IPS DF 4.7 (cell line): Measurements from ENCODE around the gene OR8D4.
"Not testable (repeated sequence)": the region's sequence is repeated elsewhere in the genome, so short reads cannot be mapped to it uniquely, and the experiment has no call there.

Experiments used
- DNase-seq: peaks from one replicate; pipeline ENCODE4 v3.0.0-alpha.2; 2013; ENCODE audit warnings: low spot score; ENCODE audit errors: extremely low read depth

OR8D4 gene

GRCh38 chr11:123901867-123902266 lies at the start of gene OR8D4:
TSS of gene OR8D4 (plus strand) at chr11:123902167. CDS start at chr11:123906432, 4,265 bp downstream.
- DNase-seq: no peak

- no peak for DNase-seq
Measured at GRCh38 chr11:123852321-123852720, 49.6 kb upstream of the OR8D4 start.

GRCh38 chr11:123853038-123853437 lies 48.9 kb upstream of the OR8D4 start:
- peak; percentile 16 for DNase-seq

GRCh38 chr11:123856444-123856843 lies 45.5 kb upstream of the OR8D4 start:
- DNase-seq: no peak

GRCh38 chr11:123859731-123860130 lies 42.2 kb upstream of the OR8D4 start:
- no peak for DNase-seq

- peak; percentile 25 for DNase-seq
Measured at GRCh38 chr11:123865293-123865692, 36.7 kb upstream of the OR8D4 start.

GRCh38 chr11:123867795-123868194 lies 34.2 kb upstream of the OR8D4 start:
- DNase-seq: not testable (repeated sequence)

GRCh38 chr11:123880912-123881311 lies 21.1 kb upstream of the OR8D4 start:
- DNase-seq: no peak

GRCh38 chr11:123885570-123885969 lies 16.4 kb upstream of the OR8D4 start, which contains the start of gene TMEM225:
TSS of gene TMEM225 (minus strand) at chr11:123885670. CDS start at chr11:123885425, 245 bp downstream.
- no peak for DNase-seq

GRCh38 chr11:123892031-123892430 lies 9.9 kb upstream of the OR8D4 start:
- DNase-seq: no peak

- no peak for DNase-seq
Measured at GRCh38 chr11:123899792-123900191, 2.2 kb upstream of the OR8D4 start.

GRCh38 chr11:123903932-123904331 lies 2.0 kb downstream of the OR8D4 start:
- no peak for DNase-seq

- no peak for DNase-seq
Measured at GRCh38 chr11:123904932-123905331, 3.0 kb downstream of the OR8D4 start.

GRCh38 chr11:123905826-123906225 lies 3.9 kb downstream of the OR8D4 start:
- DNase-seq: no peak

- no peak for DNase-seq
Measured at GRCh38 chr11:123920943-123921342, 19.0 kb downstream of the OR8D4 start.

- DNase-seq: no peak
Measured at GRCh38 chr11:123924027-123924426, 22.1 kb downstream of the OR8D4 start.

GRCh38 chr11:123939317-123939716 lies 37.4 kb downstream of the OR8D4 start, which contains the start of gene OR4D5:
TSS of gene OR4D5 (plus strand) at chr11:123939617. CDS start at chr11:123939617, 0 bp downstream.
- DNase-seq: no peak

GRCh38 chr11:123942413-123942812 lies 40.4 kb downstream of the OR8D4 start:
- DNase-seq: no peak

- no peak for DNase-seq
Measured at GRCh38 chr11:123943738-123944137, 41.8 kb downstream of the OR8D4 start, which contains the start of gene OR6T1. TSS of gene OR6T1 (minus strand) at chr11:123943838. CDS start at chr11:123943838, 0 bp downstream.

- DNase-seq: no peak
Measured at GRCh38 chr11:123945132-123945531, 43.2 kb downstream of the OR8D4 start.

GRCh38 chr11:123956752-123957151 lies 54.8 kb downstream of the OR8D4 start:
- no peak for DNase-seq
